ENCODE measurements around the gene ARID4B. TPM values are rescaled to one million over a fixed set of nuclear protein-coding genes. Genes with fewer than 3 reads are reported as not detected.
A peak's percentile ranks its signal among the peaks of the same experiment; 100 is the strongest.

ARID4B gene
- total and polyA plus RNA-seq, 7 donors, result 8.1 to 41.7 (median 30.1) TPM

DNA sequence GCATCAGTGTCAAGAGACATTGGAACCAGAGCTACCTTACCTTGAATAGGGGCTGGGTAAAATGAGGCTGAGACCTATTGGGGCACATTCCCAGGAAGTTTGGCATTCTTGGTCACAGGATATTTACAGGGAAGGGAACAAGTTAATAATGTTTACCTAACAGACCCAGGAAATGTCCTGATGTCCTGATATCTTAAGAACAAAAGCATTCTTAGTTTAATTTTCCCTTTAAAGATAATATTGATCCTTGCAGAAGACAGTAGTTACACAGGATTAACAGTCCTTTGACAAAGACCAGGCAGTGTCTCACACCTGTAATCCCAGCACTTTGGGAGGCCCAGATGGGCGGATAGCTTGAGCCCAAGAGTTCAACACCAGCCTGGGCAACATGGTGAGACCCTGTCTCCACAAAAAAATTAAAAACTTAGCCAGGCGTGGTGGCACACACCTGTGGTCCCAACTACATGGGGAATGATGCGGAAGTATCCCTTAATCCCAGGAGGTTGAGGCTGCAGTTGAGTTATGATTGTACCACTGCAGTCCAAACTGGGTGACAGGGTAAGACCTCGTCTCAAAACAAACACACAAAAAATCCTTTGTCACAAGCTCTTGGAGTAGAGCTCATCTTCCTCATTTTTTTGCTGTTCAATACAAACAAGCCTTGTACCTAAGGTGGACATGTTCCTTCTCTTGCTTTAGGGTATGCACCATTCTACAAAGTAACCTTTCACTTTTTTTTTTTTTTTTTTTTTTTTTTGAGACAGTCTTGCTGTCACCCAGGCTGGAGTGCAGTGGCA is 198.0 kb downstream of the ARID4B start:
- H3K4me1 ChIP-seq, result peaks cover 0 to 28% (median 18%) of the 10 kb centered on the region in 4 donors
- DNase-seq, result no peak
- intact Hi-C loops (cut with DNase I), result loop anchor here (2.0 kb wide), 1 partner anchor 31 kb away; the partner anchor contains the start of gene RBM34
- 88 to 96% methylated on average over 4 of the region's 4 CpGs for WGBS, 2 donors
- no peak overlapping the region for H3K4me3 ChIP-seq
- TF ChIP-seq POLR2AphosphoS5 (IDR thresholded peaks at IDR 0.05) (no peak), EP300 (IDR thresholded peaks at IDR 0.05) (no peak), POLR2A (IDR thresholded peaks at IDR 0.05) (no peak)
- TF ChIP-seq, protein P1, sequence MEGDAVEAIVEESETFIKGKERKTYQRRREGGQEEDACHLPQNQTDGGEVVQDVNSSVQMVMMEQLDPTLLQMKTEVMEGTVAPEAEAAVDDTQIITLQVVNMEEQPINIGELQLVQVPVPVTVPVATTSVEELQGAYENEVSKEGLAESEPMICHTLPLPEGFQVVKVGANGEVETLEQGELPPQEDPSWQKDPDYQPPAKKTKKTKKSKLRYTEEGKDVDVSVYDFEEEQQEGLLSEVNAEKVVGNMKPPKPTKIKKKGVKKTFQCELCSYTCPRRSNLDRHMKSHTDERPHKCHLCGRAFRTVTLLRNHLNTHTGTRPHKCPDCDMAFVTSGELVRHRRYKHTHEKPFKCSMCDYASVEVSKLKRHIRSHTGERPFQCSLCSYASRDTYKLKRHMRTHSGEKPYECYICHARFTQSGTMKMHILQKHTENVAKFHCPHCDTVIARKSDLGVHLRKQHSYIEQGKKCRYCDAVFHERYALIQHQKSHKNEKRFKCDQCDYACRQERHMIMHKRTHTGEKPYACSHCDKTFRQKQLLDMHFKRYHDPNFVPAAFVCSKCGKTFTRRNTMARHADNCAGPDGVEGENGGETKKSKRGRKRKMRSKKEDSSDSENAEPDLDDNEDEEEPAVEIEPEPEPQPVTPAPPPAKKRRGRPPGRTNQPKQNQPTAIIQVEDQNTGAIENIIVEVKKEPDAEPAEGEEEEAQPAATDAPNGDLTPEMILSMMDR (IDR thresholded peaks at IDR 0.05), result no peak
- H3K9me3 ChIP-seq, result no peaks in the 10 kb centered on the region
- no peaks in the 10 kb centered on the region for H3K27me3 ChIP-seq
- H3K27ac ChIP-seq, result no peak overlapping the region
- H3K36me3 ChIP-seq, result peaks cover 0 to 38% (median 5%) of the 10 kb centered on the region in 4 donors

DNA sequence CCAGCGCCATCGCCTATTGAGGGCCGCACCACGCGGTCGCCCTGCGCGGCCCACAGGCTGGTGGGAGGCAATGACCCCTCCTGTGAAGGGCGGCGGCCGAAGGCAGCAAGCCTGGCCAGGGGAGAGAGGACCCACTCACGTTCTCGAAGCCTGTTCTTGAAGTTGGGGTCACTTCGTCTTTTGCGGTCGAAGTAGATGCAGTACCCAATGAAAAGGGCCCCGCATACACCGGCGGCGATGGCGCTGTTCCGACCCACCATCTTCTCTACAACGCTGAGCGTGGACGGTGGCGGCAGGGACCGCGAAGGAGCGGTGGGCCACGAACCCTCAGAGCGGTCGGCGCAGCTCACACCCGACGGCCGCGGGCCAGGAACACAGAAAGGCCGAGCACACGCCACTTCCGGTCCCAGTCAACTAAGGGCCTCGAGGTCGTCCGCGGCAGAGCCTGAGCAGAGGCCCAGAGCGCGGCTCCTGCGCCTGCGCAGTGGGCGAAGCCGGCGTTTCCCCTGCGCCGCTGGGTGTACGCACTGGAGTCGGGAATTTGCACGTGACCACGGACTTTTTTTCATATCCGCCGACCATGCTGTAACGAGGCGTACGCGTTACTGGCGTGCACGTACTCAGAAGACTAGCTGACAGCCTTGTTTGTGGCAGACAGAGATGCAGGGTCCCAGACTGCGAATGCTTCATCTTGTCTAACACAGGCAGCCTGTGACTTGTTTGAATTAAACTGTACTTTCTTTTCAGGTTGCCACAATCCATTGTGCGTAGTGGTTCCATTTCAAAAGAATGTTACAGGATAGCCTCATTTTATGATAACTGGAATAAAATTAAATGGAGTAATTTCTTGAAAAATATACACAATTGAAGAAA is 199.3 kb downstream of the ARID4B start, which contains the start of gene TOMM20:
TOMM20 (minus strand) TSS at position 382 of the 873 bp plus-strand sequence; CDS start at position 260, 122 bp downstream.
- peak; percentile 99 for DNase-seq
- intact Hi-C loops (cut with DNase I), result loop anchor here (2.0 kb wide), 1 partner anchor 32 kb away; the partner anchor contains the start of gene RBM34
- WGBS, 2 donors, result 1% methylated on average over 67 of the region's 67 CpGs
- H3K4me3 ChIP-seq, result peak within 1 kb of the TSS; percentile 78 to 94 (median 81)
- H3K36me3 ChIP-seq, result peaks cover 0 to 33% (median 2%) of the 10 kb centered on the region in 4 donors
- no peaks in the 10 kb centered on the region for H3K9me3 ChIP-seq
- peak within 1 kb of the TSS; percentile 88 to 92 (median 91) for H3K27ac ChIP-seq
- no peaks in the 10 kb centered on the region for H3K27me3 ChIP-seq
- TF ChIP-seq, protein P1 (IDR thresholded peaks at IDR 0.05), result no peak
- TF ChIP-seq POLR2A (IDR thresholded peaks at IDR 0.05), result peak; percentile 54 to 72
- peak; percentile 71 to 95 (median 92) for TF ChIP-seq POLR2AphosphoS5 (IDR thresholded peaks at IDR 0.05)
- peak in 1 of 4 donors; percentile 73 for TF ChIP-seq EP300 (IDR thresholded peaks at IDR 0.05)
- H3K4me1 ChIP-seq, result peaks cover 0 to 30% (median 26%) of the 10 kb centered on the region in 4 donors

DNA sequence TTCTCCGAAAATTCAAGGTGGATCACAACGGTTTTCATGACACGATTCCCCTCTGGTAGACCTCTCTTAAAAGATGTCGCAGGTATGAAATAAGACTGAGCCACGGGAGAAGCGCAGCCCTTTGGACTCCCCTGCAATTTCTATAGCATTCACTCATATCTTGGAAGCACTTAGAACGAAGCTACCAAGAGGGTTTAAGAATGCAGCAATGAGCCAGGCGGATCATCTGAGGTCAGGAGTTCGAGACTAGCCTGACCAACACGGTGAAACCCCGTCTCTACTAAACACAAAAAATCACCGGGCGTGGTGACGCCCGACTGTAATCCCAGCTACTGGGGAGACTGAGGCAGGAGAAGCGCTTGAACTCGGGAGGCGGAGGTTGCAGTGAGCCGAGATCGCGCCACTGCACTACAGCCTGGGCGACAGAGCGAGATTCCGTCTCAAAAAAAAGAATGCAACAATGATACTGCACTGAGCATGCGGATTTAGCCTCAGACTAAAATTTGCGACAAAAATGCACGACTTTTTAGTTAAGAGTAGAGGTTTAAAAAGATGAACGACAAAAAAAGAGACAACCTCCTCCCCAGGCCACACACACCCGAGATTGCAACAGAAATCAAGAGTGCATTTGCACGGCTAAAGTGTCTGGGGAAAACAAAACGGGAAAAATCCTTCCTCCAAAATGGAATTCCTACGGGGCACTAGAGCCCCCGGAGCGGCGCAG is 200.1 kb downstream of the ARID4B start:
- H3K27me3 ChIP-seq, result no peaks in the 10 kb centered on the region
- no peak for DNase-seq
- H3K9me3 ChIP-seq, result no peaks in the 10 kb centered on the region
- H3K36me3 ChIP-seq, result peaks cover 0 to 25% (median 0%) of the 10 kb centered on the region in 4 donors
- peaks cover 0 to 37% (median 31%) of the 10 kb centered on the region in 4 donors for H3K4me1 ChIP-seq
- peak overlapping the region; percentile 88 to 92 (median 91) for H3K27ac ChIP-seq
- no peak for TF ChIP-seq POLR2AphosphoS5 (IDR thresholded peaks at IDR 0.05)
- no peak for TF ChIP-seq POLR2A (IDR thresholded peaks at IDR 0.05)
- TF ChIP-seq, protein P1 (IDR thresholded peaks at IDR 0.05), result no peak
- TF ChIP-seq EP300 (IDR thresholded peaks at IDR 0.05), result no peak
- intact Hi-C loops (cut with DNase I), result loop anchor here (2.0 kb wide), 1 partner anchor 33 kb away; the partner anchor contains the start of gene RBM34
- H3K4me3 ChIP-seq, result peak overlapping the region; percentile 78 to 94 (median 81)
- 1% methylated on average over 35 of the region's 35 CpGs for WGBS, 2 donors

DNA sequence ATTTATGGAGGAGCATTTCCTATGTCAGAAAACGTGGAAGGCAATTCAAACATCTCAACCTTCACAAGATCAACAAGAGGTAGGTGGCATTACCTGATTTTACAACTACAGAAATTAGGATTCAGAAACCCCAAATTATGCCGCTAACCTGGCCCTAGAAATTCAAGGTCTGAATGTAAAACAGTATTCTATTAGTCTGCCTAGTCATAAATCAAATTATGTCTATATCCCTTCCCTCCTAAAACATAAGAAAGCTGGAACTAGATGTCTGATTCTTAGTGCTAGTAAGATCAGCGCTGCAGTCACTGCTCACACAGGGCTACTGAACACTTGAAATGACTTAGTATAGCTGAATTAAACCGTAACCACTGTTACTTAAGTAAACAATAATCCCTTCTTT is 200.8 kb downstream of the ARID4B start:
- DNase-seq, result no peak
- intact Hi-C loops (cut with DNase I), result no loop called here
- no peaks in the 10 kb centered on the region for H3K27me3 ChIP-seq
- H3K36me3 ChIP-seq, result peaks cover 0 to 18% (median 0%) of the 10 kb centered on the region in 4 donors
- 9 to 28% methylated on average over 4 of the region's 4 CpGs for WGBS, 2 donors
- H3K9me3 ChIP-seq, result no peaks in the 10 kb centered on the region
- H3K27ac ChIP-seq, result peak overlapping the region in 3 of 4 donors; percentile 88 to 92 (median 91)
- TF ChIP-seq, protein P1 (IDR thresholded peaks at IDR 0.05), result no peak
- TF ChIP-seq POLR2AphosphoS5 (IDR thresholded peaks at IDR 0.05), result no peak
- no peak for TF ChIP-seq EP300 (IDR thresholded peaks at IDR 0.05)
- TF ChIP-seq POLR2A (IDR thresholded peaks at IDR 0.05), result no peak
- peak overlapping the region; percentile 78 to 94 (median 81) for H3K4me3 ChIP-seq
- H3K4me1 ChIP-seq, result peaks cover 0 to 44% (median 35%) of the 10 kb centered on the region in 4 donors

Data from sigmoid colon (tissue), 7 donors.